ENCODE measurements around the gene LOXL1.

The LOXL1 gene

DNA sequence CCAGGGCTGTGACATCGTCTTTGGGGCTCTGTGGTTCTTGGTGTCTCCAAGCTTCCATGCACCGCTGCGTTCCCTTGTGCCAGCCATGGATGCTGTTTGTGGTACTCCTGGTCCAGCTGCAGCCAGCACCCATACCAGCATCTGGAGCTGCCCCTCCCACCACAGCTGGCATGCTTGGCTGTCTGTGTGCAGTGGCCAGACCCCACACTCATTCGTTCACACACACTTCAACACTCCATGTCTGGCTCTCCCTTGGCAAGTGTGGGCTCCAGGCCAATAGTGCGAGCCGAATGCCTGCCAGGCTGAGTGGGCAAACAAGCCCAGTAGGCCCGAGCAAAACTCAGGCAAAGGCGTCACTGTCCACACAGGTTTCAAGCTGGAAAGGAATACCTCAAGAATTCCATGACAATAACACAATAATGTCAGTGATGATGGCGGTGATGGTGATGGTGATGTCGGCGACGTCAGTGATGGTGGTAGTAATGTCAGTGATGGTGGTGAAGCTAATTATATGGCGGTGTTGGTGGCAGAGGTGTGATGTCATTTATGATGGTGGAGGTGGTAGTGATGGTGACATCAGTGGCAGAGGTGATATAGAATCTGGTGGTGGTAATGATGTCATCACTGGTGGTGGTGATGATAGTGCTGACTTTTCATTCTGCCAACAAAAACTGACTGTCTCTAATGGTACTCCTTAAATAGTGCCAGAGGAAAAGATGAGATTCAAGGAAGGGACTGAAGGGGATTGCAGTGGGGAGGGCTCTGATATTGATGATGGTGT lies 33.6 kb upstream of the LOXL1 start:
- H3K27me3 Mint-ChIP-seq (ENCODE audit: low read depth), result peaks cover 18% of the 10 kb centered on the region
- H3K4me3 Mint-ChIP-seq, result no peak overlapping the region
- H3K4me1 Mint-ChIP-seq (ENCODE audit: low read depth), result peaks cover 3% of the 10 kb centered on the region
- no peaks in the 10 kb centered on the region for H3K9me3 Mint-ChIP-seq
- H3K36me3 Mint-ChIP-seq (ENCODE audit: low read depth), result no peaks in the 10 kb centered on the region
- H3K27ac Mint-ChIP-seq, result no peak overlapping the region

DNA sequence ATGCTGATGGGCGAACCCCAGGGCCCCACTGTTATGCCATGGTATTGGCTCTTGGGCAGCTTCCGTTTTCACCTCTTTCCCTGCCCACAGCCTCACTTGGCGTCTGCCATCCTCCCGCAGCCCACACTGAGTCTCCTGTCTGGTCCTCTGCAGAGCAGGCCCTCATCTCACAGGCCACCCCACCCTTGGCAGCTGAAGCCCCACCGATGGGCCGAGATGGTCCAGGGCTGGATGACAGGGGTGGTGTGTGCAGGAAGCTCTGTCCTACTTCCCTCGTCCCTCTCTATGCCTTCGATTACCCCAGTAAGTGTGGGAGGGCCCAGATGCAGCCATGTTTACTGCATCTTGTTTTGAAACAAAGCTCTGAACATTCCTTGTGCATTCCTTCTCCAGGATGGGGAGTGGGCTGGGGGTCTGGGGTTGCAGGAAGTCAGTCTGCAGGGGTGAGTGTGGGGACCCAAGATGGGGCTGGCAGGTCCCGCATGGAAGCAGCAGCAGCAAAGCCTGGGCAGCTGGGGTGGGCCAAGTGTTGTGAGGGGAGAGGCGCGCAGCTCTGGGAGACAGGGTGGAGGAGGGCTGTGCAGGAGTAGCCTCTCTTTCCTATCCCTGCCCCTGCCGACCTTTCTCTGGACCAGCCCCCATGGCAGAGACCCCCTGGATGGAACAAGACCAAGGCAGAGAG lies 32.0 kb upstream of the LOXL1 start:
- no peak overlapping the region for H3K27ac Mint-ChIP-seq
- H3K27me3 Mint-ChIP-seq (ENCODE audit: low read depth), result peaks cover 10% of the 10 kb centered on the region
- no peak overlapping the region for H3K4me3 Mint-ChIP-seq
- H3K36me3 Mint-ChIP-seq (ENCODE audit: low read depth), result no peaks in the 10 kb centered on the region
- peaks cover 3% of the 10 kb centered on the region for H3K4me1 Mint-ChIP-seq (ENCODE audit: low read depth)
- H3K9me3 Mint-ChIP-seq, result no peaks in the 10 kb centered on the region

DNA sequence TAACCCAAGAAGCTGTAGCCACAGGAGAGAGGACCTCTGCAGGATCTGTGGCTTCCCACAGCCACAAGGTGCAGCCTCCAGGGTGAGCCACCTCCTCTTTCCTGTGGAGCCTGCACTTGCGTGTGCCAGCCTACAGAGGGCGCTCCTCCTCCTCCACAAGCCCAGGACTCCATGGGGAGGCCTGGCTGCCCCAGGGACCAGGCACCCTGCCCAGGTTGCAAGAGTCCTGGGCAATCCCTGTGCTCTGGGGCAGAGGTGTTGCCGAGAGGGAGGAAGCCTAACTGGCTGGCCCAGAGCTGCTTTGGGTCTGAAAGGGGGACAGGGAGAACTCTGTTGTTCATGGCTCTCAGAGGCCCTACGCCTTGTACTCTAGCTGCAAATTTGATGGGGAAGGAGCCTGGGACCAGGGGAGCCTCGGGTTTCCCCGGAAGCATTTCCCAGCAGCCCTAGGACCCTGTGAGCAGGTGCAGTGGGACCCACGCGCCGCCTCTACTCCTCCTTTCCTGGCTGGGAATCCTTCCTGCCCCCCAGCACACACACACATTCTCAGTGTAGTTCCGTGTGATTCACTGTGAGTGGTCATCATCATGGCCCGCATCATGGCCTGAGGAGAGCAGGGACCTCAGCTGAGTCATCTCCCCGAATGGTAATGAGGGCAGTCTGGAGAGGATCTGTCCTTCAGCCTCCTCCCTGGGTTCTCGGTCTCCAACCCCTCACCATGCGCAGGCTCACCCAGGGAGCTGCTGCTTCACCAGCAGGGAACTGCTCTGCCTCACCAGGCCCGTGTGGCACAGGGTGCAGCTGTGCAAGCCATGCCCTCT lies 28.6 kb upstream of the LOXL1 start:
- Mint-ChIP-seq H3K36me3 (ENCODE audit: low read depth) (no peaks in the 10 kb centered on the region), H3K9me3 (no peaks in the 10 kb centered on the region), H3K4me3 (no peak overlapping the region), H3K27ac (no peak overlapping the region), H3K4me1 (ENCODE audit: low read depth) (peaks cover 3% of the 10 kb centered on the region), H3K27me3 (ENCODE audit: low read depth) (peaks cover 3% of the 10 kb centered on the region)

DNA sequence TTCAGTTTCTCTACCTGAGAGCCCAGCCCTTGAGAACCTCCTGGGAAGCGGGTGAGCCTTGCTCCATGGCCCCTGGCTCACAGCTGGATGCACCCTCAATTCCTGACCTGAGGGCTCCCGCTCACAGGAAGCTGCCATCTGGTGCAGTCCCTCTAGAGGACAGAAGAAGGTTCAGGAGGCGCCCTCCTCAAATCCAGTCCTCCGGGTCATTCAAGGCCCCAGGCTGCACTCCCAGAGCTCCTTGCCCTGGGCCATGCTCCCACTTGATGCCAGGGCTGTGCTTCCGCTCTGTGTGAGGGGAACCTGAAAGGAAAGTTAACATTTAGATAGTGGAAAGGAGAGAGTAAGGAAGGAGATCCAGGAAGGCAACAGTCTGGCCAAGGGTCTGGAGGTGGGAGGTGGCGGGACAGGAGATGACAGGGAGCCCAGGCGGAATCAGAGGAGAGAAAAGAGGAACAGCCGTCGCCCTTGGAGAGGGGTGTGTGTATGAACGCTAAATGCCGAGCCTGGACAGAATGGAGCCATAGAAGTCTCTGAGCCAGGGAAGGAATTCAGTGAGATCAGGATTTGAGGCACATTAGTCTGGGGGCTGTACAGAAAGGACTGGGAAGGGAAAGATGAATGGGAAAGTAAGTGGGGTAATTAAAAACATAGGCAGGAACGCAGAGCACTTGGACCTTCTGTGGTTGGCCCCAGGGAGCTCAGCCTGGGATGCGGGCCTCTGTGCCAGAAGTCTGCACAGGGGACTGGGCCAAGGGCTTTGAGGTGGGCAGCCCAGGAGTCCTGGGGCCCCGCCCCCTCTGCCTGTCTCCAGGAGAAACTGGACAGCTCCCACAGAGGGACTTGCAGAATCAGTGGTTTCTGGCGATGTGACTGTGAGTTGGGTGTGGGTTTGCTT lies 26.8 kb upstream of the LOXL1 start:
- Mint-ChIP-seq H3K27me3 (ENCODE audit: low read depth) (peaks cover 3% of the 10 kb centered on the region), H3K9me3 (no peaks in the 10 kb centered on the region), H3K4me1 (ENCODE audit: low read depth) (peaks cover 3% of the 10 kb centered on the region), H3K4me3 (no peak overlapping the region), H3K36me3 (ENCODE audit: low read depth) (no peaks in the 10 kb centered on the region), H3K27ac (no peak overlapping the region)

DNA sequence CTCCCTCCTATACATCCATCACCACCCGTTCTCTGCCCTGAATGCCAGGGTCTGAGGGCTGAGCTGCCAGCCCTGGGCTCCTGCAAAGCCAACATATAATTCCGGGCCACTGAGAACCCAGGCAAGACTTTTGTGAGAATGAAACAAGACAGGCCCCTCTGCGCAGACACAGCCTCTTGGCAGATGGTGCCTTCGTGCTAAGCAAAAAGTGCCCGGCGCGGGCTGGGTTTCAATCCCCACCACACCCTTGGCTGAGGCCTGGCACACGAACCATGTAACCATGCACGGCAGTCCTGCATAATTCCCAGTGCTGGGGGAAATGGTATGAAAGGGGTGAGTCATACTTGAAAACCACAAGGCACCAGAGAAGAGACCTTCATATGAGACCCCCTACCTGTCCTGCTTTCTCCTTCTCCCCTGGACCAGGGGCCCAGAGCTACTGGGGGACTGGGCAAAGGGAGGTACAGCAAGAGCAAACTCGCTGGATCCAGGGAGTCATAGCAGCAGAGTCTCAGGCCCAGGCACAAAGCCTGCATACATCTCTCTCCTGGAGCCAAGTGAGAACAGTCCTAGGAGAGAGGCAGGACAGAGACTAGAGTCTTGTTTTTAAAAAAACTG lies 26.1 kb upstream of the LOXL1 start:
- Mint-ChIP-seq H3K9me3 (no peaks in the 10 kb centered on the region), H3K27me3 (ENCODE audit: low read depth) (peaks cover 3% of the 10 kb centered on the region), H3K27ac (no peak overlapping the region), H3K4me3 (no peak overlapping the region), H3K36me3 (ENCODE audit: low read depth) (no peaks in the 10 kb centered on the region), H3K4me1 (ENCODE audit: low read depth) (peaks cover 3% of the 10 kb centered on the region)

DNA sequence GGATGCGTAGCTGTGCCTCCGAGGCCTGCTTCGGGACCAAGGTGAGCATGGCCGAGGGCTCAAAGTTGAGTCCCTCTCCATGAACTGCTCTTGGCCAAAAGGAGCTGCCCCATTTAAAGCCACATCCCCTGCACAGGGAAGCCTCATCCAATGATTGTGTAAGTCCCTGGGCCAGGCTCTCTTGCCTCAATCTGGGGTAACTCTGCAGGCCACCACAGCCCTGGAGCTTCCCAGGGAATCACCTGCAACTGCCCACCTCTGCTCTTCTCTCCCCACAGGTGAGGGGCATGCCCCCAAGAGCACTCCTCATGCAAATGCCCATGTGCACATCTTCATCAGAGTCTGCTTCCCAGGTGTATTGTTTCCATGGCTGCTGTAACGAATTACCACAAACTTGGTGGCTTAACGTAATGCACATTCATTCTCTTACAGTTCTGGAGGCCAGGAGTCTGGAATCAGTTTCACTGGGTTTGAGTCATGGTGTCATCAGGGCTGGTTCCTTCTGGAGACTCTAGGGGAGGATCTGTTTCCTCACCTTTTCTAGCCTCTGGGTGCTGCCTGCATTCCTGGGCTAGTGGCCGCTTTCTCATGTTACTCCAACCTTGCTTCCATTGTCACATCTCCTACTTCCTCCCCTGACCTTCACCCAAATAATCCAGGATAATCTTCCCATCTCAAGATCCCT lies 25.0 kb upstream of the LOXL1 start:
- H3K36me3 Mint-ChIP-seq (ENCODE audit: low read depth), result no peaks in the 10 kb centered on the region
- peaks cover 3% of the 10 kb centered on the region for H3K4me1 Mint-ChIP-seq (ENCODE audit: low read depth)
- no peaks in the 10 kb centered on the region for H3K9me3 Mint-ChIP-seq
- H3K4me3 Mint-ChIP-seq, result no peak overlapping the region
- H3K27me3 Mint-ChIP-seq (ENCODE audit: low read depth), result no peaks in the 10 kb centered on the region
- no peak overlapping the region for H3K27ac Mint-ChIP-seq

DNA sequence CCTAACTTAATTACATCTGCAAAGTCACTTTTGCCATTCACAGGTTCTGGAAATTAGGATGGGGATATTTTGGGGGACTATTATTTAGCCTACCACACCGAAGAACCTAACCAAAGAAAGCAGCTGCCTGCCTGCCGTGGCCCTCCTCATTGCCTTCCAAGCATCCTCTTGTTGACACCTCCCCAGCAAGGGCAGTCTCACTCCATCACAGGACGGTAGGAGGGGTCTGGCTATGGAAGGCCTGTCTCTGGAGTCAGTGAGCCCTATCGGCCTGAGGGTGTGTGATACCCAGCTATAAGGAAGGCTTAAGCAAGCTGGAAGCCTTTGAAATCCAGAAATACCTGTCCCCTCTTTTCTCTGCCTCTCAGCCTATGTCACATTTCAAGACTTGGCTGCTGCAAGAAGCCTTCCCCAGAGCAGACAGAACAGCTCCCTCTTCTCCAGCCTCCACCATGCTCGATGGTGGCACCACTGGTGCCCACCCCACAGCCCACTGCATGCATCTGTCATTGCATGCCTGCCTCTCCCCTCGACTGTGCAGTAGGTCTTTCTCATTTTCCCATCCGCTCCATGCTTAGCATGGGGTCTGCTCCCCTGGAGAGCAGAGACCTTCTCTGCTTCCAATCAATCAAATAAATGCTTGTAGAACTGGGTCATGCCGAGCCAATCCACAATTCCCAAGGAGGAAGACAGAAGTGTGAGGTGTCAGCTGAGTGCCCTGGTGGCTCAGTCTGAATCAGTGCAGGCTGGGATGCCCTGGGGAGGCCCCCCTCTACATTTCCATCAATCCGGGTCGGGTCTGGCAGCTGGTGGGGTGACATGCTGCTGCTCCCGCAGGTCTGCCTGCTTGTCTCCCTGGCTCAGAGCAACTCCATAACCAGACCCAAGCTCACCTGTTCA lies 23.9 kb upstream of the LOXL1 start:
- peaks cover 2% of the 10 kb centered on the region for H3K4me1 Mint-ChIP-seq (ENCODE audit: low read depth)
- no peaks in the 10 kb centered on the region for H3K36me3 Mint-ChIP-seq (ENCODE audit: low read depth)
- H3K27ac Mint-ChIP-seq, result no peak overlapping the region
- no peak overlapping the region for H3K4me3 Mint-ChIP-seq
- H3K27me3 Mint-ChIP-seq (ENCODE audit: low read depth), result no peaks in the 10 kb centered on the region
- H3K9me3 Mint-ChIP-seq, result no peaks in the 10 kb centered on the region

DNA sequence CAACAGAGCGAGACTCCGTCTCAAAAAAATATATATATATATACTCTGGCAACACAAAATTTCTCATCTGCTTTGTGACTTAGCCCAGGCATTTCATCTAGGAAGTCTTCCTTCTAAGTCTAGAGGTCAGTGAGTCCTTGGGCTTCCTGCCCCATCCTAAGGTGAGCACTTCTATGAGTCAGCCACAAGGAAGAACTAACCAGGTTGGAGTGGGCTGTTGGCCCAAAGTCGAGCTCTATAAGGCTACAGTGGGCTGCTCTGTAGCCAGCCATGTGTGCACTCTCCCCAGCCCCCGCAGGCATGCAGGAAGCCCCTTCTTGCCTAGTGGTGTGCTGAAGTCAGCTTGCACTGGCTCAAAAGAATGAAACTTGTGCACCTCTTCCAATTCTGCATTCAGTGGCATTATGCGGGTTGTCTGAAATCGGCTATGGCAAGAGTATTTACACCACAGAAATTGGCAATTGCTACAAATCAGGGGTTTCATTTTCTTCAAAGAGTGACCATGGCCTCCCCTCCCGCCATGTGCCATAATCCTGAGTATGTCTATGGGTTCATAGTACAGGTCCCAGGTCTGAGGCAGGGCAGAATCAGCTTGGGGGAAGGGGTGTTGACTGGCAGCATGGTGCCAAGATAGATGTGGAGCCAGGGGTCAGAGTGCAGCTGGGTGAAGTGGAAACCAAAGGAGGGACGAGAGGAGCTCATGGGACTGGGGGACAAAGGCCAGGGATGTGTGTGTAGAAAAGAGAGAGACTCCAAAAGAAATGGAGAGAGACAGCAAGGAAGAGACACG lies 22.0 kb upstream of the LOXL1 start:
- Mint-ChIP-seq H3K9me3 (no peaks in the 10 kb centered on the region), H3K27me3 (ENCODE audit: low read depth) (no peaks in the 10 kb centered on the region), H3K4me1 (ENCODE audit: low read depth) (peaks cover 3% of the 10 kb centered on the region), H3K36me3 (ENCODE audit: low read depth) (no peaks in the 10 kb centered on the region), H3K4me3 (no peak overlapping the region), H3K27ac (no peak overlapping the region)

DNA sequence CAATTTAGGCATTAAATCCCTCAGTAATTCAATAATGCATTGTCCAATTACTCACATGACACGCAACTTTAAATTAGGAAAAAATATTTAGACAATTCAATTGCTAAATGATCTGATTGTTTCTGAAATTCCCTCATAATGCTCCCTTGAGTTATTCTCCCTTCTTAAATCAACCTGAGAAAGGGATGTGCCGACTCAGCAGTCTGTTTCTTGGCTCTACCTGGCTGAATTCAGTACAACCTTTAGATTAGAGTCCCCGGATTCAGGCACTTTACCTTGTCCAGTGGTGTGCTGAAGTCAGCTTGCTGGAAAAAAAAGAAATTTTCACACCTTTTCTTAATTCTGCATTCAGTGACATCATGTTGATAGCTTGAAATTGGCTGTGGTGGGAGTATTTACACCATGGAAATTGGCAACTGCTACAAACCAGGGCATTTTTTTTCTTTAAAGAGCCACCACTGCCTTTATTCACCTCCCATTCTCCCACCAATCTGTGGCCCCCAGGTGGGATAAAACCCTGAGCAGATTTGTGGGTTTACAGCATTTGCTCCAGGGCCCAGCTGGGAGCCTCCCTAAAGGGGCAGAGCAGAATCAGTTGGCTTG lies 20.9 kb upstream of the LOXL1 start:
- Mint-ChIP-seq H3K27me3 (ENCODE audit: low read depth) (no peaks in the 10 kb centered on the region), H3K27ac (no peak overlapping the region), H3K4me3 (no peak overlapping the region), H3K9me3 (no peaks in the 10 kb centered on the region), H3K4me1 (ENCODE audit: low read depth) (peaks cover 3% of the 10 kb centered on the region), H3K36me3 (ENCODE audit: low read depth) (no peaks in the 10 kb centered on the region)

DNA sequence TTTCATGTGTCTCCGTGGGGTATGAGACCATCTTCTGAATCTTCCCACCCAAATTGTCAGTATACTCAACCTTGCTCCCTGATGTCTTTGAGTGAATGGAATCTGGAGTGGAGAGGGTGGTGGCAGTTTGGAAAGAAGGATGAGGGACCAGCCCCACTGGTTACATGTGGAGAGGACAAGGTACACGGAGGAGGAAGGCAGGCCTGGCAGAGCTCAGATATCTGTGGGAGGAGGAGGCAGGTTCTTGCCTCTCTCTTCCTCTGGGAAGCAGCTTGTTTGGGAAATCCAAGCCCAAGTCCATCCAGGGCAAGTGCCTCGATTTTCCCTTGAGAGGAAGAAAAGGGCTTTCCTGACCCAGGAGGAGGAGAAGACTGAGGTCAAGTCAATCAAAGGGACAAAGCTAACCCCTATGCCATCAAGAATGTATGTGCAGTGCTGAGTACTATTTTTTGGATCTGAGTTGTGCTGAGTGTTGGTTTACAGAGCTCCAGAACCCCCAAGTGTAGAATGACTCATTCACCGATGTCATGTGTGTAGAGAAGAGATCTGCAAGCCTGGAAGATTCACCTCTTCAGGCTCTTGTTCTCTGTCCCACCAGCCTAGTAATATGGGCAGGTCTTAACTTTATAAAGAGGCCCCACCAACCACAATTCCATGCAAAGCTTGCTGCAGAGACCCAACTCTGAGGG lies 19.8 kb upstream of the LOXL1 start:
- Mint-ChIP-seq H3K27ac (no peak overlapping the region), H3K27me3 (ENCODE audit: low read depth) (no peaks in the 10 kb centered on the region), H3K9me3 (no peaks in the 10 kb centered on the region), H3K4me3 (no peak overlapping the region), H3K4me1 (ENCODE audit: low read depth) (peaks cover 5% of the 10 kb centered on the region), H3K36me3 (ENCODE audit: low read depth) (no peaks in the 10 kb centered on the region)

DNA sequence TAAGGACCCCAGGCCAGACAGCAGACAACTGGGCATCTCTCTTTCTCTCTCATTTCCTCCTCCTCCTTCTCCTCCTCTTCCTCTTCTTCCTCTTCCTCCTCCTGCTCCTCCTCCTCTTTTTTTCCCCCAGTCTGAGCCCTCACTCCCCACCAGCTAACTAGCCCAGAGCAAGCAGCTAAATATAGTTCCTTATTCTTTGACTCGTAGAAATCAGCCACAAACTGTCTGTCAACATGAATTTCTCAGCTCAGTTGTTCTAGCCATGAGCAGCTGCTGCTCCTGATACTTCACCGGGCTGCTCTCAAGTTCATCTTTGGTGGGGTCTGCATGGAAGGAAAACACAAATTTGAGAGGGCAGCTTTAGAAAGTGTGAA lies 19.2 kb upstream of the LOXL1 start:
- H3K4me3 Mint-ChIP-seq, result no peak overlapping the region
- H3K4me1 Mint-ChIP-seq (ENCODE audit: low read depth), result peaks cover 5% of the 10 kb centered on the region
- H3K27me3 Mint-ChIP-seq (ENCODE audit: low read depth), result no peaks in the 10 kb centered on the region
- no peaks in the 10 kb centered on the region for H3K36me3 Mint-ChIP-seq (ENCODE audit: low read depth)
- no peak overlapping the region for H3K27ac Mint-ChIP-seq
- H3K9me3 Mint-ChIP-seq, result no peaks in the 10 kb centered on the region
